Activated naive CD8-positive, alpha-beta T cell (primary cell): ENCODE results near the gene KLRF1.

ENCODE experiments used
- H3K27ac Mint-ChIP-seq: one replicate; pipeline ENCODE4 v1.8.0; 2021; ENCODE audit warnings: mixed read lengths
- H3K27me3 Mint-ChIP-seq: one replicate; pipeline ENCODE4 v1.8.0; 2021; ENCODE audit warnings: mixed read lengths
- H3K36me3 Mint-ChIP-seq: one replicate; pipeline ENCODE4 v1.8.0; 2021; ENCODE audit warnings: mixed read lengths
- H3K4me1 Mint-ChIP-seq: one replicate; pipeline ENCODE4 v1.8.0; 2021; ENCODE audit warnings: low read depth, mixed read lengths
- H3K4me3 Mint-ChIP-seq: one replicate; pipeline ENCODE4 v1.8.0; 2021; ENCODE audit warnings: mild to moderate bottlenecking, mixed read lengths
- H3K9me3 Mint-ChIP-seq: one replicate; pipeline ENCODE4 v1.8.0; 2021; ENCODE audit warnings: low read depth, mixed read lengths

Gene KLRF1

DNA sequence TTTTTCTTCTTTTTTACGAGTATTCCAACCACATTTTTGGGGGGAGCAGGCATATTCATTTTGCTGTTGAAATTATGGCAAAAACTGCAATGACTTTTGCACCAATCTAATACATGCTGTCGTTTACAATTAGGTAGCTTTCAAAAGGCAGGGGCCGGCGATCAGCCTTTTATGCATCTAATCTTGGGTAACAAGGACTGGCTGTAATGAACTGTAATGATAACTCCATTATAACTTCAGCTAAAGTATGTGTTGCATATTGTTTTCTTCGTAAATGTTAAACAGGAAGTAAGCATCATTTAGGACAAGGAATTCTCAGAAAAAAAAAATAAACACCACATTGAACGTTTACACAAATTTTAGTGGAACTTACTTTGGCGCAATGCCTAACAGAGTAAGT, 30.3 kb upstream of the KLRF1 start:
- peak overlapping the region; percentile 96 for H3K27ac Mint-ChIP-seq
- H3K4me3 Mint-ChIP-seq: peak overlapping the region; percentile 84
- H3K4me1 Mint-ChIP-seq: peaks cover 56% of the 10 kb centered on the region
- no peaks in the 10 kb centered on the region for H3K9me3 Mint-ChIP-seq
- H3K27me3 Mint-ChIP-seq: no peaks in the 10 kb centered on the region
- peaks cover 1% of the 10 kb centered on the region for H3K36me3 Mint-ChIP-seq

GRCh38 chr12:9797722-9798619, 29.3 kb upstream of the KLRF1 start:
- Mint-ChIP-seq H3K27ac (peak overlapping the region; percentile 96), H3K4me1 (peaks cover 46% of the 10 kb centered on the region), H3K9me3 (no peaks in the 10 kb centered on the region)

DNA sequence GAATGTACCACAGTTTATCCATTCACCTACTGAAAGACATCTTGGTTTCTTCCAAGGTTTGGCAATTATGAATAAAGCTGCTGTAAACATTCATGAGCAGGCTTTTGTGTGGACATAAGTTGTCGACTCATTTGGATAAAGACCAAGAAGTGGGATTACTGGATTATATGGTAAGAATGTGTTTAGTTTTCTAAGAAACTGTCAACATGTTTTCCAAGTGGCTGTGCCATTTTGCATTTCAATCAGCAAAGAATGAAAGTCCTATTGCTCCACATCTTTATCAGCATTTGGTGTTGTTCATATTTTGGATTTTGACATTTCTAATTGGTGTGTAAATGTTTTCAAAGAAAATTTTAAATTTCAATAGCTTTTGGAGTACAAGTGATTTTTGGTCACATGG, 27.3 kb upstream of the KLRF1 start:
- Mint-ChIP-seq H3K9me3 (no peaks in the 10 kb centered on the region), H3K4me3 (no peak overlapping the region), H3K27ac (no peak overlapping the region), H3K27me3 (no peaks in the 10 kb centered on the region), H3K4me1 (peaks cover 28% of the 10 kb centered on the region), H3K36me3 (peaks cover 2% of the 10 kb centered on the region)

More at GRCh38 chr12:9797722-9798619, 29.3 kb upstream of the KLRF1 start:
- no peaks in the 10 kb centered on the region for H3K27me3 Mint-ChIP-seq
- H3K4me3 Mint-ChIP-seq: peak overlapping the region; percentile 84
- peaks cover 2% of the 10 kb centered on the region for H3K36me3 Mint-ChIP-seq

GRCh38 chr12:9805883-9806282, 21.4 kb upstream of the KLRF1 start:
- Mint-ChIP-seq H3K27me3 (peaks cover 5% of the 10 kb centered on the region), H3K4me3 (no peak overlapping the region), H3K9me3 (no peaks in the 10 kb centered on the region), H3K27ac (no peak overlapping the region), H3K36me3 (peaks cover 2% of the 10 kb centered on the region), H3K4me1 (peaks cover 4% of the 10 kb centered on the region)

DNA sequence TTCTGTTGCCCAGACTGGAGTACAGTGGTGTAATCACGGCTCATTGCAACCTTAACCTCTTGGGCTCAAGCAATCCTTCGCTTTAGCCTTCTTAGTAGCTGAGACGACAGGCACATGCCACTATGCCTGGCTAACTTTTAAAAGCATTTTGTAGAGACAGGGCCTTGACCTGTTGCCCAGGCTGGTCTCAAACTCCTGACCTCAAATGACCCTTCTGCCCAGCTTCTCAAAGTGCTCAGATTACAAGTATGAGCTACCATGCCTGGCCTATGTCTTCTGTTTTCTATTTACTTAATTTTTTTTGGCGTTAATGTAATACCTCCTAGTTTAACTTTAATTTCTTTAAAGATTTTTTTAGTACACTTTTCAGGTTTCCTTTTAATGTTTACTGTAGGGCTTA, 20.6 kb upstream of the KLRF1 start:
- Mint-ChIP-seq H3K9me3 (no peaks in the 10 kb centered on the region), H3K4me3 (no peak overlapping the region), H3K27me3 (peaks cover 6% of the 10 kb centered on the region), H3K36me3 (peaks cover 2% of the 10 kb centered on the region), H3K4me1 (peaks cover 5% of the 10 kb centered on the region), H3K27ac (no peak overlapping the region)

- Mint-ChIP-seq H3K9me3 (no peaks in the 10 kb centered on the region), H3K27ac (no peak overlapping the region), H3K27me3 (peaks cover 6% of the 10 kb centered on the region), H3K4me3 (no peak overlapping the region), H3K36me3 (no peaks in the 10 kb centered on the region), H3K4me1 (peaks cover 7% of the 10 kb centered on the region)
Measured at GRCh38 chr12:9808504-9808903, 18.8 kb upstream of the KLRF1 start.

DNA sequence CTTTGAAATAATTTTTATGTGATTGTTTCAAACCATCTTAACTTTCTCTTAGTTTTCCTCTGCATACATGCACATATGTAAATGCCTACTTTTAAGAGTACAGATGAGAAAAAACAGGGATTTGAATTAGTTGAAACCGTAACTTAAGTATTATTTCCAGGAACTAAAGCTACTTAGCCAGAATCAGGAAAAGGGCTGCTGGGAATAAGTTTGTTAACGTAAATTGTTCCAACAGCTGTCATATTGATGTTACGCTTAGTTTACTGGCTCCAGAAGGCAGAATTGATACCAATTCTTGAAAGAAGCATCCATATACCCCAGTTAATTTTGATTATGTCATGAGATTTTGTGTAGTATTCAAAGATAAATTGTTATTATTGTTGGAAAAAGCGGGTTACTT, 17.9 kb upstream of the KLRF1 start:
- Mint-ChIP-seq H3K27me3 (peaks cover 6% of the 10 kb centered on the region), H3K36me3 (no peaks in the 10 kb centered on the region), H3K4me3 (no peak overlapping the region), H3K27ac (no peak overlapping the region), H3K9me3 (no peaks in the 10 kb centered on the region), H3K4me1 (peaks cover 15% of the 10 kb centered on the region)

- H3K27me3 Mint-ChIP-seq: peaks cover 6% of the 10 kb centered on the region
- no peak overlapping the region for H3K4me3 Mint-ChIP-seq
- H3K36me3 Mint-ChIP-seq: no peaks in the 10 kb centered on the region
- H3K9me3 Mint-ChIP-seq: no peaks in the 10 kb centered on the region
- no peak overlapping the region for H3K27ac Mint-ChIP-seq
- peaks cover 15% of the 10 kb centered on the region for H3K4me1 Mint-ChIP-seq
Measured at GRCh38 chr12:9809866-9810265, 17.4 kb upstream of the KLRF1 start.

GRCh38 chr12:9810671-9811070, 16.6 kb upstream of the KLRF1 start:
- Mint-ChIP-seq H3K9me3 (no peaks in the 10 kb centered on the region), H3K36me3 (no peaks in the 10 kb centered on the region), H3K4me1 (peaks cover 15% of the 10 kb centered on the region), H3K4me3 (no peak overlapping the region), H3K27me3 (peaks cover 6% of the 10 kb centered on the region), H3K27ac (no peak overlapping the region)

- H3K4me1 Mint-ChIP-seq: peaks cover 15% of the 10 kb centered on the region
- no peak overlapping the region for H3K27ac Mint-ChIP-seq
- no peaks in the 10 kb centered on the region for H3K9me3 Mint-ChIP-seq
- no peak overlapping the region for H3K4me3 Mint-ChIP-seq
- H3K27me3 Mint-ChIP-seq: peaks cover 6% of the 10 kb centered on the region
- H3K36me3 Mint-ChIP-seq: no peaks in the 10 kb centered on the region
Measured at GRCh38 chr12:9811621-9812020, 15.7 kb upstream of the KLRF1 start.

DNA sequence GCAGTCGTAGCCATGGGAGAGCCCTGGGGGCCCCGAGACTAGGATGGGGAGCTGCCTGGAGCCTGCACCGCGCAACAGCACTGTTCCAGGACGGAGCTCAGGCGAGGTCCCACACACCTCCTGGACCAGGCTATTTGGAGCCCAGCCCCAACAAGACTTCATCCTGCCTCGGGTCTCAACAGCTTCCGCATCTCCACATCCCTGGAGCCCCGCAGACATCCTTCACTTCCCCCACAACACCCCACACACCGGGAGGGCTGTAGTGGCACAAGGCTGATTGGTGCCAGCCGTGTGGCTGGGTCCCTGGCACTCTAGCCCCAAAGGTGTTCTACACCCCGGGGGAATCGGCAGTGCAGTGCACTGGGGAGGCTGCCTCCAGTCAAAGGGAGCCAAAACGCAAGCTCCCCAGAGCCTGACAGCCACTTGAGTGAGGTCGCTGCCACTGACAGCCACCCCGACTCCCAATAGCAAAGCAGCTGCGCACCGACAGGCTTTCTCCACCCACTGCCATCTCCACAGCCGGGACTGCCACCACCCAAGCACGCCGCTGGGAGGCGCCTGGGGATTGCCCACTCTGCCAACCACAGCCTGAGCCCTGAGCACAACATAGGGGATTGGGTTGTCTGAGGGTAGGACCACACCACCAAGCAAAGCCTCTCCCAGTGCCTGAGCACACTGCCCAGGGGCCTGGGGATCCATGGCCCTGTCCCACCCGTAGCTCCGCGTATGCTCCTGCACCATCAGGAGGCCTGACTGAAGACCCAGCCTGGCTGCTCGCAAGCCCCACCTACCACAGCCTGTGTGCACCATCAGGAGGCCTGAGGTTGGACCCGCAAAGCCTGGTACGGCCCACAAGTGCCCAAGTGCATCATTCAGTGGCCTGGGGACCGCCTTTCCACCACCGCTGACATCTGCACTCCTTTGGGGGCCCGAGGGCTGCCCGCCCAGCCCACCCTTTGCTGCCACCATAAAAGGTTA, 13.2 kb upstream of the KLRF1 start:
- H3K27me3 Mint-ChIP-seq: peaks cover 4% of the 10 kb centered on the region
- H3K4me3 Mint-ChIP-seq: peak overlapping the region; percentile 91
- H3K9me3 Mint-ChIP-seq: no peaks in the 10 kb centered on the region
- H3K36me3 Mint-ChIP-seq: no peaks in the 10 kb centered on the region
- peak overlapping the region; percentile 58 for H3K27ac Mint-ChIP-seq
- peaks cover 18% of the 10 kb centered on the region for H3K4me1 Mint-ChIP-seq

- H3K36me3 Mint-ChIP-seq: no peaks in the 10 kb centered on the region
- H3K27ac Mint-ChIP-seq: no peak overlapping the region
- no peak overlapping the region for H3K4me3 Mint-ChIP-seq
Measured at GRCh38 chr12:9820281-9820930, 6.9 kb upstream of the KLRF1 start.

DNA sequence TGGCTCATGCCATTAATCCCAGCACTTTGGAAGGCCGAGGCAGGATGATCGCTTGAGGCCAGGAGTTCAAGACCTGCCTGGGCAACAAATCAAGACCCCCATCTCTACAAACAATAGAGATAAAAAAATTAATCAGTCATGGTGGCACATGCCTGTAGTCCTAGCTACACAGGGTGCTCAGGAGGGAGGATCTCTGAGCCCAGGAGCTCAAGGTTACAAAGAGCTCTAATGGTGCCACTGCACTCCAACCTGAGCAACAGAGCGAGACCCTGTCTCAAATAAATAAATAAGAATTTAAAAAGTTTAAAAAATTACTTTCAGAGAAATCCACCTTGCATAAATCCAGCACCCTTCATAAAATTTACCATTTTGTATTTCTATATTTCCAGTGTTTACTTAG, 2.2 kb downstream of the KLRF1 start:
- Mint-ChIP-seq H3K27me3 (no peaks in the 10 kb centered on the region), H3K36me3 (no peaks in the 10 kb centered on the region), H3K27ac (no peak overlapping the region), H3K4me3 (no peak overlapping the region), H3K9me3 (no peaks in the 10 kb centered on the region), H3K4me1 (no peaks in the 10 kb centered on the region)

More at GRCh38 chr12:9820281-9820930, 6.9 kb upstream of the KLRF1 start:
- H3K9me3 Mint-ChIP-seq: no peaks in the 10 kb centered on the region
- no peaks in the 10 kb centered on the region for H3K27me3 Mint-ChIP-seq
- H3K4me1 Mint-ChIP-seq: peaks cover 2% of the 10 kb centered on the region

DNA sequence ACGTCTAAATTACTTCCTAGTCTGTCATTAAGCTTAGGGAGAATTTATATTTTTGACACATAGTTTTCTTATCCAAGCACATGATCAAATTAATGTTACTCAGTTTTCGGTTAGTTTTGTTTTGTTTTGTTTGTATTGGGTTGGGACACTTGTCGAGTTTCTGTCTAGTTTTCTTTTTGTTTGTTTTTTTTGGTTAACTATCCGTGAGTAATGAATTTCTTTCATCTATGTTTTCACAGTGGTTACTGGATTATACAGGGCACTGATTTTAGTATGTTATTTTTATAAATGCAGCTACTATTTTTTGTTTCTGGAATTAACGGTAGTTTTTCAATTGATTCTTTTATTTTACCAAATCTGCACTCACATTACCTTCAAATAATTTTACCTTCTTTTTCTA, 2.7 kb downstream of the KLRF1 start:
- Mint-ChIP-seq H3K27me3 (no peaks in the 10 kb centered on the region), H3K36me3 (no peaks in the 10 kb centered on the region), H3K27ac (no peak overlapping the region), H3K4me1 (no peaks in the 10 kb centered on the region), H3K9me3 (no peaks in the 10 kb centered on the region), H3K4me3 (no peak overlapping the region)

DNA sequence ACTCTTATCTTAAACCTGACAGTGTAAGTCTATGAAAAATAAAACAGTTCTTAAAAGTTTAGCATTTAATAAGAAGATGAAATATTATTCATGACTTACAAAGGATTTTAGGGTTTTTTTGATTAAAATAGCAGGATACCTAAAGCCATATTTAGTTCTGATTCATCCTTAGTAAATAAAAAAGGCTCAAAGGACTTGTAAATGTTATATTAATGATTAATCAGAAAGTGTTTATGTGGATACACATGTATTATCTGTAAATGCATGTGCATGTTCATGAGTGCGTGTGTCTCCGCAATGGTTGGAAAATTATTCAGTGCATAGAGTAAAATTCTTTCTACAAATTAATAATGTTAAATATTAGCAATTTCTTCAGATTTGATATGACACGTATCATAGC, 4.4 kb downstream of the KLRF1 start:
- Mint-ChIP-seq H3K9me3 (no peaks in the 10 kb centered on the region), H3K27me3 (no peaks in the 10 kb centered on the region), H3K27ac (no peak overlapping the region), H3K4me3 (no peak overlapping the region), H3K4me1 (no peaks in the 10 kb centered on the region), H3K36me3 (no peaks in the 10 kb centered on the region)
